Anterior cingulate cortex (tissue), 58 donors: Measurements from ENCODE around the gene PIK3CB.
"Not testable (repeated sequence)": the region's sequence is repeated elsewhere in the genome, so short reads cannot be mapped to it uniquely, and the experiment has no call there.

Experiments used
- DNase-seq, 58 donors: peaks; one replicate each; lab custom pipeline; 2025; lab: John Stamatoyannopoulos, UW

Gene PIK3CB

DNA sequence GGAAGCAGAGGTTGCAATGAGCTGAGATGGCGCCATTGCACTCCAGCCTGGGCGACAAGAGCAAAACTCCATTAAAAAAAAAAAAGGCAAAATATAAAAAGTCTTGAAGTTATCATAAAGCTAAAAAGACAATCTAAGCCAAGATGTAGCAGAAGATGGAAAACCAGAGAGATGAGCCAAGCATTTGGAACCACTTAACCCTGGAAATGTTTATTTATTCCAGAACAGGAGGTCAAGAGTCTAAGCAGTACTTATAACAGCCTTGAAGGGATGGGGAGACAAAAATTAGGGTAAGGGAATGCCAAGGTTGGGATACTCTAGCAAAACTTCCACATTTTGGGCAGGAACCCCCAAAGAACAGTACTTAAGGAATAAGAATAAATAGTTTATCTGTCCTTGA lies 196.1 kb downstream of the PIK3CB start:
- no peak for DNase-seq

DNA sequence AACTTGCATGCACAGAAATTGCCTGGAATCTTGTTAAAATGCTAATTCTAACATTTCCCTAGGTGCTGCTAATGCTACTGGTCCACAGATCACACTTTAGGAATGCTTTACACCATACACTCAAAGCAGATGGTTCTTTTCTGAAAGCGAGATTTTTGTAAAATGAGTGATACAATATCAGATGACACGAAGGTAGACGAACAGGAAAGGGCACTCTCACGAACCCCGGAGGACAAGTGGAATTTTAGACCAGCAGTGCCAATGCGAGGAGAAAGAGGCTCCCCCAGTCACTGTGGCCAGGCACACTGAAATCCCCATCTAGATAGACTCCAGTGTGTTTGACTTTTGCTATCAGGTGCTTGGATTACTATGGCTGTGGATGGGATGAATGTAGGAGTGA lies 205.2 kb downstream of the PIK3CB start:
- DNase-seq, result no peak

DNA sequence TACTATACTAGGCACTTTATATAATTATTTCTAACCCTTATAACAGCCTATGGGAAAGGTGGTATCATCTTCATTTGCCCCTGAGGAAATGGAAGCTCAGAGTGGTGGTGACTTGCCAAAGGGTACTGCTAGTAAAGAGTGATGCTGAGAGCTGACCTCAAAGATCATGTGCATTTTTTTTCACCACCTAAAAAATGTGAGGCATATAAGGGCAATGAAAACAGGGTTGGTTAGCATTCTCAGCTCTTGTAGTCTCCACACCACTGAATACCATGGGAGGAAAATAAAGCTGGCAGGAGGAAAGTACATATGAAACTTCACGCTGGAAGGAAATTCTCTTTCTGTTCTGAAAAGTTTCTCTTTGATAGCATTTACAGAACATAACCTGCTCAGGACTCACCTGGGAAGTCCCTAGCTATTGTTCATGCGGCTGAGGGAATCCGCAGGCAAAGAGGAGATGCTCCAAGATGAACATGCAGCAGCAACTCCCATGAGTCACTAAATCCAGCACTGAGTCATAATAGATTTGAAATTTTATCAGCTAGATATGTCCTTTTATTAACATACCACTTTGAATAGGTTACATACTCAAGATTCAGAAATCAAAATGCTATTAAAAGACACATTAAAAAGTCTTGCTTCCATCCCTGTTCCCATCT lies 208.9 kb downstream of the PIK3CB start:
- DNase-seq, result no peak

DNA sequence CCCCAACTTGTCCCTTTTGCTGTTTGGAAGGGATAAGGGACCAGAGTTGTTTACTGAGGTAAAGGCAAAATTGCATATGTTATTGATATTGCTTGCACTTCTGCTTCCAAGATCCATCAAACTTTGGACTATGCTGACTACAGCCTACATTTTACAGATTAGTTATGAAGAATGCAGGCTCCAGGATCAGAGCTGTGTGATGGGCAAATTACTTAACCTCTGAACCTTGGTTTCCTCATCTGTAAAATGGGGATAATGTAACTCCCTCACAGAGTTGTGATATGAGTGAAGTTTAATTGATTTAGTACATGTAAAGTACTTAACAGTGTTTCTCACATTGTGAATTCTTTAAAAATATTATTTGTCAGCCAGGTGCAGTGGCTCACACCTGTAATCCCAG lies 210.2 kb downstream of the PIK3CB start:
- DNase-seq, result no peak

DNA sequence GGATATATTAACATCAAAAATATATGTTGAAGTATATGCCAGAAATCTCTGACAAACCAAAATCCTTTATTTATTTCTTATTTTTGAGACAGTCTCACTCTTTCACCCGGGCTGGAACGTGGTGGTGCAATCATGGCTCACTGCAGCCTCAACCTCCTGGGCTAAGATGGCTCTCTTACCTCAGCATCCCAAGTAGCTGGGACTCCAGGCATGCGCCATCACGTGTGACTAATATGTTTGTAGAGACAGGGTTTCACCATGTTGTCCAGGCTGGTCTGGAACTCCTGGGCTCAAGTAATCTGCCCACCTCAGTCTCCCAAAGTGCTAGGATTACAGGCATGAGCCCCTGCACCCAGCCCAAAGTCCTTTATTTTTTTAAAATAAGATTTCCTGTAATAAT lies 214.3 kb downstream of the PIK3CB start:
- no peak for DNase-seq

DNA sequence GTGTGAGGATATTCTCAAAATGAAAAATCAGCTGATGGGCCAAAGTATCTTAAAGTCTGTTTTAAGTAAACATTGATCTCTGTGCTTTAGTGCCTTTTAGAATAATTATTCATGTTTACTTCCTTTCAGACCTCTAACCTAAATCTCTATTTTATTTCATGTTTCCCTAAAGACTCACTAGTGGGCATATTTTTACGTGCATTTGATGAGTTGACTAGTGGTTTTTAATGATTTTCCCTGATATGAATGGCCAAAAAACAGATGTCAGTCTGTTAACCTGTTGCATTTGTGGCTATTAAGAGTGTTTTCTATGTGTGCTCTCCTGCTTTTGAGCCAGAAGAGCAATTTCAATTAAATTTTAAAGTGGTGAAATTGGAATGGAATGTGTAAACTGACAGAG lies 219.3 kb downstream of the PIK3CB start:
- no peak for DNase-seq

DNA sequence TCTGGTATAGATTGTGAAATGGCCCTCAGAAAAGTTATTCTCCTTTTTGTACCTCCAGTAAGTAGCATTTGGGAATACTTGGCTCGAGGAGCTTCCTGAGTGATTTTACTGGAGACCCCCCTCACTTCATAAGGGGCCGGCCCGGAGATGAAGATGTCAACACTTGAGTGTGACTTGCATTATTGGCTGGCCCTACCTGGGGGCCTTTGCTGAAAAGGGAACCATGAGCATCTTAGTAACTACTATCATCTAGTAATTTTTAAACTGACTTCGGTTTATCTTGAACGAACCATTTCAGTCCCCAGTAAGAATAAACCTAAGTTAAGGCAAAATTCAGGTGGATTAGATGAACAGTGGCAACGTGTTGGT lies 224.8 kb downstream of the PIK3CB start:
- peak in 3 of 58 donors; percentile 1 to 11 (median 1) for DNase-seq

DNA sequence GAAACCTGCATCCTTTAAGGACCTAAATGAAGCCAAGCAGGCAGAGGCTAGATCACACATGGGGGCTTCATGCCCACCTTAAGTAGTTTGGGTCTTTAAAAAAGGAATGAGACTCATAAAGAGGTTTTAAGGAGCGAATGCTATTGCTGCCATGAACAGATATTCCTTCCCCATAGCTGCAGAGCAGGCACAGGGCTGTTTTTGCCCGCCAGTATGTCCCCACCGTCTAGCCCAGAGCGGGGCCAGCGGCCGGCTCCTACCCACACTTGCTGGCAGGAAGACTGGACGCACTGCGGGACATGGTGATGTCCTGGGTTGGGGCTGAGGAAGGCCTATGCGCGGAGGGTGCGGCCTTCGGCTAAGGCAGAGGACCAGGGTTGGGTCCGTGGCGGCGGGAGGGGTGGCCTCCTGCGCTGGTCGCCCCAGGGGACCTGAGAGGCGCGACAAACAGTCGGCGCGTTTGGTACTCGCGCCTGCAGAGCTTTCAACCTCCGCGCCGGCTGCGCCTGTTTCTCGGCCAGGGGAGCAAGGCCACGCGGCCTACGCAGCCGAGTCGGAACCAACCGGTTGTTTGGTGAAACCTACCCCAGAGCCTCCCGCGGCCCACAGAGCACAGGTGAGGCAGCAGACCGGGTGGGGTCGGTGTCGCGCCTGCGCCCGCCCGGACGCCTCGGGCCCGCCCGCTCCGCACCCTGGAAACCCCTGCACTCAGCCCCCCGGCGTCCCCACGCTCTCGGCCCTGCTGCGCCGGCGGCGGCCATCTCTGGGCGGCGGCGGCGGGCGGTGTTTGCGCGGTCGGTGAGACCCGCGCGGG lies 226.2 kb downstream of the PIK3CB start, which contains the start of gene FAIM:
Gene FAIM (plus strand): TSS at position 450 of the 814 bp plus-strand sequence. CDS start 10,956 bp downstream, outside the sequence.
- DNase-seq, result peak in 57 of 58 donors; percentile 13 to 88 (median 64)

DNA sequence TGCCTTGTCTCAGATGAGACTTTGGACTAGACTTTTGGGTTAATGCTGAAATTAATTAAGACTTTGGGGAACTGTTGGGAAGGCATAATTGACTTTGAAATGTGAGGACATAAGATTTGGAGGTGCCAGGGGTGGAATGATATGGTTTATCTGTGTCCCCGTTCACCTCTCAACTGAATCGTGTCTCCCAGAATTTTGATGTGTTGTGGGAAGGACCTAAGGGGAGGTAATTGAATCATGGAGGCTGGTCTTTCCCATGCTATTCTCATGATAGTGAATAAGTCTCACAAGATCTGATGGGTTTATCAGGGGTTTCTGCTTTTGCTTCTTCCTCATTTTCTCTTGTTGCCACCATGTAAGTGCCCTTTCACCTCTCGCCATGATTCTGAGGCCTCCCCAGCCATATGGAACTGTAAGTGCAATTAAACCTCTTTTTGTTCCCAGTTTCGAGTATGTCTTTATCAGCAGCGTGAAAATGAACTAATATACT lies 230.6 kb downstream of the PIK3CB start:
- not testable (repeated sequence) for DNase-seq
